HEK293T (cell line): ENCODE data around the gene SLCO3A1.

Source experiments
- BHLHE40 ChIP-seq: fragments of 450-650 bp; IDR thresholded peaks from 2 replicates; pipeline ENCODE4 v1.6.1; 2016; ENCODE audit warnings: mild to moderate bottlenecking, moderate library complexity, borderline replicate concordance
- CTBP1 ChIP-seq: fragments of 450-650 bp; IDR thresholded peaks from 2 replicates; pipeline ENCODE4 v1.6.1; 2016; ENCODE audit warnings: borderline replicate concordance
- ELF4 ChIP-seq: fragments of 450-650 bp; IDR thresholded peaks from 2 replicates; pipeline ENCODE4 v1.6.1; 2017; ENCODE audit warnings: antibody characterized with exemption
- FOXA1 ChIP-seq: fragments of 450-650 bp; IDR thresholded peaks from 2 replicates; pipeline ENCODE4 v1.6.1; 2016; ENCODE audit warnings: mild to moderate bottlenecking
- L3MBTL2 ChIP-seq: fragments of 450-650 bp; conservative IDR thresholded peaks from 2 replicates; pipeline ENCODE4 v1.6.1; 2016; ENCODE audit warnings: mild to moderate bottlenecking
- LEF1 ChIP-seq: fragments of 450-650 bp; IDR thresholded peaks from 2 replicates; pipeline ENCODE4 v1.6.1; 2017; ENCODE audit warnings: mild to moderate bottlenecking, borderline replicate concordance
- PKNOX1 ChIP-seq: fragments of 450-650 bp; IDR thresholded peaks from 2 replicates; pipeline ENCODE4 v1.6.1; 2016
- SP1 ChIP-seq: fragments of 450-650 bp; IDR thresholded peaks from 2 replicates; pipeline ENCODE4 v1.6.1; 2017

GRCh38 chr15:92130244-92130643, 276.7 kb downstream of the SLCO3A1 start:
- TF ChIP-seq SP1 = no peak
- TF ChIP-seq FOXA1 = no peak
- no peak for TF ChIP-seq CTBP1
- no peak for TF ChIP-seq ELF4
- TF ChIP-seq BHLHE40 = no peak
- no peak for TF ChIP-seq L3MBTL2
- no peak for TF ChIP-seq LEF1
- no peak for TF ChIP-seq PKNOX1
